Measurements from ENCODE around the gene FBXW8. TPM values are rescaled to one million over a fixed set of nuclear protein-coding genes. Genes with fewer than 3 reads are reported as not detected.
A peak's percentile ranks its signal among the peaks of the same experiment; 100 is the strongest.

The FBXW8 gene
- total and polyA plus RNA-seq, 2 experiments from 2014 or later, result 17.0 to 20.6 TPM

GRCh38 chr12:117046425-117046824, 135.7 kb downstream of the FBXW8 start:
- no peak overlapping the region for H2AFZ ChIP-seq
- no peak for TF ChIP-seq EZH2phosphoT487 (IDR thresholded peaks at IDR 0.05; ENCODE audit: low read depth, severe bottlenecking, unreplicated experiment)
- TF ChIP-seq CTCF (IDR thresholded peaks at IDR 0.05; ENCODE audit: poor library complexity), result no peak
- no peak for TF ChIP-seq EZH2 (IDR thresholded peaks at IDR 0.05; ENCODE audit: borderline replicate concordance)

GRCh38 chr12:117046861-117047530, 136.2 kb downstream of the FBXW8 start:
- H3K27me3 ChIP-seq, result no peaks in the 10 kb centered on the region
- WGBS (ENCODE audit: low lambda C conversion rate, missing lambda C conversion rate), result 97% methylated on average over 20 of the region's 20 CpGs
- no peaks in the 10 kb centered on the region for H3K79me2 ChIP-seq
- peaks cover 32% of the 10 kb centered on the region for H3K4me1 ChIP-seq (ENCODE audit: insufficient read depth)
- no peaks in the 10 kb centered on the region for H4K20me1 ChIP-seq (ENCODE audit: insufficient read depth, poor library complexity, severe bottlenecking)
- H3K4me3 ChIP-seq, result no peak overlapping the region
- no peak for DNase-seq (ENCODE audit: low spot score)
- H3K36me3 ChIP-seq (replicated peaks; ENCODE audit: insufficient read depth, low read depth), result no peaks in the 10 kb centered on the region
- no peak overlapping the region for H3K27ac ChIP-seq
- H3K4me2 ChIP-seq, result no peak overlapping the region
- no peaks in the 10 kb centered on the region for H3K9me2 ChIP-seq (replicated peaks; ENCODE audit: insufficient read depth)
- no peaks in the 10 kb centered on the region for H3K9me3 ChIP-seq (ENCODE audit: low read depth)
- no peak overlapping the region for H2AFZ ChIP-seq
- no peak for TF ChIP-seq EZH2phosphoT487 (IDR thresholded peaks at IDR 0.05; ENCODE audit: low read depth, severe bottlenecking, unreplicated experiment)
- TF ChIP-seq EZH2 (IDR thresholded peaks at IDR 0.05; ENCODE audit: borderline replicate concordance), result no peak
- no peak for TF ChIP-seq CTCF (IDR thresholded peaks at IDR 0.05; ENCODE audit: poor library complexity)

More at GRCh38 chr12:117046425-117046824, 135.7 kb downstream of the FBXW8 start:
- no peak for DNase-seq (ENCODE audit: low spot score)
- no peaks in the 10 kb centered on the region for H4K20me1 ChIP-seq (ENCODE audit: insufficient read depth, poor library complexity, severe bottlenecking)
- peak overlapping the region; percentile 84 for H3K27ac ChIP-seq
- 96% methylated on average over 25 of the region's 27 CpGs for WGBS (ENCODE audit: low lambda C conversion rate, missing lambda C conversion rate)
- H3K9me3 ChIP-seq (ENCODE audit: low read depth), result no peaks in the 10 kb centered on the region
- no peak overlapping the region for H3K4me3 ChIP-seq
- H3K9me2 ChIP-seq (replicated peaks; ENCODE audit: insufficient read depth), result no peaks in the 10 kb centered on the region
- no peaks in the 10 kb centered on the region for H3K27me3 ChIP-seq
- H3K4me1 ChIP-seq (ENCODE audit: insufficient read depth), result peaks cover 36% of the 10 kb centered on the region
- no peak overlapping the region for H3K4me2 ChIP-seq
- no peaks in the 10 kb centered on the region for H3K36me3 ChIP-seq (replicated peaks; ENCODE audit: insufficient read depth, low read depth)
- H3K79me2 ChIP-seq, result no peaks in the 10 kb centered on the region

DNA sequence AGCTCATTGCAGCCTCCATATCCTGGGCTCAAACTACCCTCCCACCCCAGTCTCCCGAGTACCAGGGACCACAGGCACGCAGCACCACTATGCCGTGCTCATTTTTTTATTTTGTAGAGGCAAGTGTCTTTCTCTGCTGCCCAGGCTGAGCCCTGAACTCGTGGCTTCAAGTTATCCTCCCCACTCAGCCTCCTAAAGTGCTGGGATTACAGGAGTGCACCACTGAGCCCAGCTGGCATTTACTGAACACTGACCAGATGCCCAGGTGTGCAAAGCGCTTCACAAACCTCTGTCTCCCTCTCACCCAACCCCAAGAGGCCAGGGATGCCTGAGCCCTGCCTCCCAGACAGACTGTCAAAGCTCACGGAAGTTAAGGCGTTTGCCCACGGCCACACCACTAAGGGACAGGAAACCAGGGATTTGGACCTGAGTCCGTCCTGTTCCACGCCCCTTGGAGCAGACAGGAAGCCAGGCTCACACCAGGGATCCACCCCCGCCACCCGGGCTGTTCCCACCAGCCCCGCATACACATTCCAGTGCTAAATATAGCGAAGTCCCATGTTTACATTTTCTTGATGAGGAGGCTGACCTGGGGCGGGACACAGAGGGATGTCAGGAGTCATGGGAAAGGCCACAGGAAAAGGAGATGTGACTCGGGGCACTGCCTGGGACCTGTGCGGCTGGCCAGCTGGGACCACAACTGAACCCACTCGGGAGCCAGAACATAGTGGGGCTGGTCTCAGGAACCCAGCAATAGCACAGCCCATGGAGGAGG, 137.2 kb downstream of the FBXW8 start:
- Histone ChIP-seq H3K36me3 (replicated peaks; ENCODE audit: insufficient read depth, low read depth) (no peaks in the 10 kb centered on the region), H4K20me1 (ENCODE audit: insufficient read depth, poor library complexity, severe bottlenecking) (no peaks in the 10 kb centered on the region), H2AFZ (no peak overlapping the region), H3K4me2 (peak overlapping the region; percentile 45), H3K27me3 (no peaks in the 10 kb centered on the region), H3K27ac (peak overlapping the region; percentile 38), H3K9me2 (replicated peaks; ENCODE audit: insufficient read depth) (no peaks in the 10 kb centered on the region), H3K4me3 (no peak overlapping the region), H3K4me1 (ENCODE audit: insufficient read depth) (peaks cover 22% of the 10 kb centered on the region), H3K9me3 (ENCODE audit: low read depth) (no peaks in the 10 kb centered on the region), H3K79me2 (no peaks in the 10 kb centered on the region)
- 43% methylated on average over 17 of the region's 18 CpGs for WGBS (ENCODE audit: low lambda C conversion rate, missing lambda C conversion rate)
- DNase-seq (ENCODE audit: low spot score), result peak; percentile 72
- no peak for TF ChIP-seq EZH2 (IDR thresholded peaks at IDR 0.05; ENCODE audit: borderline replicate concordance)
- TF ChIP-seq CTCF (IDR thresholded peaks at IDR 0.05; ENCODE audit: poor library complexity), result no peak
- TF ChIP-seq EZH2phosphoT487 (IDR thresholded peaks at IDR 0.05; ENCODE audit: low read depth, severe bottlenecking, unreplicated experiment), result no peak
